ENCODE results near the gene FAM200B. TPM values are rescaled to one million over a fixed set of nuclear protein-coding genes. Genes with fewer than 3 reads are reported as not detected.
A peak's percentile ranks its signal among the peaks of the same experiment; 100 is the strongest.

FAM200B gene
- total RNA-seq, 3 donors from 2014 or later = 35.3 to 46.1 (median 38.9) TPM

GRCh38 chr4:15683143-15683495 lies 1.5 kb downstream of the FAM200B start:
- H3K4me3 ChIP-seq = no peak overlapping the region
- intact Hi-C loops (cut with DNase I, micrococcal nuclease) = no loop called here
- no peaks in the 10 kb centered on the region for H3K9me3 ChIP-seq
- DNase-seq (no peak), ATAC-seq (no peak)
- peaks cover 6% of the 10 kb centered on the region for H3K36me3 ChIP-seq (ENCODE audit: low read depth)
- TF ChIP-seq CTCF (IDR thresholded peaks at IDR 0.05) = no peak
- peaks cover 13% of the 10 kb centered on the region for H3K4me1 ChIP-seq (ENCODE audit: low read depth)

- no peaks in the 10 kb centered on the region for H3K9me3 ChIP-seq
- no peak for ATAC-seq
- no peak for DNase-seq
- H3K4me1 ChIP-seq (ENCODE audit: low read depth) = peaks cover 13% of the 10 kb centered on the region
- peaks cover 6% of the 10 kb centered on the region for H3K36me3 ChIP-seq (ENCODE audit: low read depth)
- no peak for TF ChIP-seq CTCF (IDR thresholded peaks at IDR 0.05)
- intact Hi-C loops (cut with DNase I, micrococcal nuclease) = no loop called here
- no peak overlapping the region for H3K4me3 ChIP-seq
These were observed 2.9 kb downstream of the FAM200B start for GRCh38 chr4:15684498-15684897.

GRCh38 chr4:15688051-15688450 lies 6.4 kb downstream of the FAM200B start:
- ATAC-seq = no peak
- intact Hi-C loops (cut with DNase I, micrococcal nuclease) = no loop called here
- H3K36me3 ChIP-seq (ENCODE audit: low read depth) = peaks cover 6% of the 10 kb centered on the region

GRCh38 chr4:15689540-15689939 lies 7.9 kb downstream of the FAM200B start:
- TF ChIP-seq CTCF (IDR thresholded peaks at IDR 0.05) = no peak
- Histone ChIP-seq H3K4me1 (ENCODE audit: low read depth) (no peaks in the 10 kb centered on the region), H3K9me3 (no peaks in the 10 kb centered on the region), H3K36me3 (ENCODE audit: low read depth) (peaks cover 6% of the 10 kb centered on the region), H3K4me3 (no peak overlapping the region)
- intact Hi-C loops (cut with DNase I, micrococcal nuclease) = no loop called here
- ATAC-seq (peak; percentile 15), DNase-seq (no peak)

More at GRCh38 chr4:15688051-15688450, 6.4 kb downstream of the FAM200B start:
- DNase-seq = no peak
- TF ChIP-seq CTCF (IDR thresholded peaks at IDR 0.05) = no peak
- H3K4me3 ChIP-seq = no peak overlapping the region
- no peaks in the 10 kb centered on the region for H3K9me3 ChIP-seq
- peaks cover 10% of the 10 kb centered on the region for H3K4me1 ChIP-seq (ENCODE audit: low read depth)

- Histone ChIP-seq H3K4me3 (no peak overlapping the region), H3K36me3 (ENCODE audit: low read depth) (peaks cover 6% of the 10 kb centered on the region), H3K9me3 (no peaks in the 10 kb centered on the region), H3K4me1 (ENCODE audit: low read depth) (no peaks in the 10 kb centered on the region)
- no peak for DNase-seq
- intact Hi-C loops (cut with DNase I, micrococcal nuclease) = no loop called here
- no peak for TF ChIP-seq CTCF (IDR thresholded peaks at IDR 0.05)
- no peak for ATAC-seq
These were observed 8.6 kb downstream of the FAM200B start for GRCh38 chr4:15690020-15690809.
